ENCODE results near the gene PHIP.

GRCh38 chr6:79057746-79058145 is 20.3 kb downstream of the PHIP start:
- no peak for TF ChIP-seq TAF1 (IDR thresholded peaks at IDR 0.05; ENCODE audit: borderline replicate concordance, insufficient read depth, low read length)
- no peak for TF ChIP-seq POLR2AphosphoS5 (IDR thresholded peaks at IDR 0.05; ENCODE audit: low read depth, low read length)
- TF ChIP-seq REST (IDR thresholded peaks at IDR 0.05; ENCODE audit: insufficient read depth in 1 of 2, low read depth in 2 of 2, low read length in 2 of 2) = no peak
- TF ChIP-seq SIN3A (IDR thresholded peaks at IDR 0.05; ENCODE audit: borderline replicate concordance, insufficient read depth, low read length) = no peak

All from PFSK-1 (cell line).